ENCODE results near the gene HDC. TPM values are rescaled to one million over a fixed set of nuclear protein-coding genes. Genes with fewer than 3 reads are reported as not detected.

Gene HDC
- total and polyA plus RNA-seq, 7 donors, result 0.16 to 2.4 (median 1.2) TPM; not detected in 1

DNA sequence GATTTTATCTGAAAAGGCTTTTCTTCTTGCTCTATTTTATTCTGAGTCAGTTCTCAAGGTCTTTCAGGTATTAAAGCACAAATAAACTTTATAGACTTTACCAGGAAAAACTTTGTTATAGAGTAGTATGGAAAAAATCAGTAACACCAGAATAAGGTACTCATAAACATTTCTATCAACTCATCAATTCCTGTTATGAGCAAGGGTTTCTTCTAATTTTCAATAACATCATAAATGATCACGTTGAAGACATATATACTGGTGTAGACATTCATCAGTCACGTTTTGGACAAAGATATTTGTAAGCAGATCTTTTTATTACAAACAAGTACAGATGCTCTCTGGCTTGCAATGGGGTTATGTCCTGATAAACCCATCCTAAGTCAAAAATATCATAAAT, 9.6 kb upstream of the HDC start:
- no peaks in the 10 kb centered on the region for H3K27me3 ChIP-seq
- H3K4me1 ChIP-seq, result no peaks in the 10 kb centered on the region
- intact Hi-C loops (cut with DNase I), result no loop called here
- 55 to 60% methylated on average over 2 of the region's 2 CpGs for WGBS, 2 donors
- TF ChIP-seq EP300 (IDR thresholded peaks at IDR 0.05) (no peak), CTCF (IDR thresholded peaks at IDR 0.05) (no peak), POLR2AphosphoS5 (IDR thresholded peaks at IDR 0.05) (no peak), POLR2A (IDR thresholded peaks at IDR 0.05) (no peak)
- H3K27ac ChIP-seq, result no peak overlapping the region
- H3K4me3 ChIP-seq, result no peak overlapping the region
- no peaks in the 10 kb centered on the region for H3K9me3 ChIP-seq
- DNase-seq, result no peak
- peaks cover 0 to 7% (median 0%) of the 10 kb centered on the region in 4 donors for H3K36me3 ChIP-seq

DNA sequence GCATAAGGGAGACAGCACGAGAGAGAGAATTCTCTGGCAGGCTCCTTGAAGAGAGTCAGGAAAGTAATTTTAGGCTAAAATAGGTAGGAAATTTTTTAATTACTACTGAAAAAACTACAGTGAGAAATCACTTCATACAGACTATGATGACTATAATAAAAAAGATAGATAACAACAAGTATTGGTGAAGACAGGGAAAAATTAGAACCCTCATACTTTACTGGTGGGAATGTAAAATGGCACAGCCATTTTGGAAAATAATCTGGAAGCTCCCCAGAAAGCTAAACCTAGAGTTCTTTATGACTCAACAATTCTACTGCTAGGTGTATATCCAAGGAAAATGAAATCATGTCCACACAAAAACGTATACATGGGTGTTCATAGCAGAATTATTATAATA, 2.1 kb upstream of the HDC start:
- no peaks in the 10 kb centered on the region for H3K36me3 ChIP-seq
- WGBS, 2 donors, result 81 to 83% methylated on average over 2 of the region's 2 CpGs
- H3K9me3 ChIP-seq, result no peaks in the 10 kb centered on the region
- no peak overlapping the region for H3K27ac ChIP-seq
- H3K27me3 ChIP-seq, result no peaks in the 10 kb centered on the region
- H3K4me3 ChIP-seq, result no peak overlapping the region
- DNase-seq, result no peak
- intact Hi-C loops (cut with DNase I), result no loop called here
- no peak for TF ChIP-seq EP300 (IDR thresholded peaks at IDR 0.05)
- TF ChIP-seq POLR2AphosphoS5 (IDR thresholded peaks at IDR 0.05), result no peak
- no peak for TF ChIP-seq CTCF (IDR thresholded peaks at IDR 0.05)
- TF ChIP-seq POLR2A (IDR thresholded peaks at IDR 0.05), result no peak
- H3K4me1 ChIP-seq, result no peaks in the 10 kb centered on the region

GRCh38 chr15:50262533-50262932, 3.0 kb downstream of the HDC start:
- no peak for DNase-seq
- Histone ChIP-seq H3K4me1 (no peaks in the 10 kb centered on the region), H3K36me3 (no peaks in the 10 kb centered on the region), H3K27ac (no peak overlapping the region), H3K4me3 (no peak overlapping the region), H3K9me3 (no peaks in the 10 kb centered on the region), H3K27me3 (no peaks in the 10 kb centered on the region)
- intact Hi-C loops (cut with DNase I), result no loop called here
- 51 to 83% methylated on average over 4 of the region's 4 CpGs for WGBS, 2 donors
- TF ChIP-seq EP300 (IDR thresholded peaks at IDR 0.05), result no peak
- no peak for TF ChIP-seq CTCF (IDR thresholded peaks at IDR 0.05)
- no peak for TF ChIP-seq POLR2AphosphoS5 (IDR thresholded peaks at IDR 0.05)

GRCh38 chr15:50261981-50262380, 3.5 kb downstream of the HDC start:
- Histone ChIP-seq H3K4me3 (no peak overlapping the region), H3K36me3 (no peaks in the 10 kb centered on the region), H3K4me1 (no peaks in the 10 kb centered on the region), H3K27me3 (no peaks in the 10 kb centered on the region), H3K27ac (no peak overlapping the region), H3K9me3 (no peaks in the 10 kb centered on the region)
- DNase-seq, result no peak
- TF ChIP-seq CTCF (IDR thresholded peaks at IDR 0.05) (no peak), POLR2A (IDR thresholded peaks at IDR 0.05) (no peak), EP300 (IDR thresholded peaks at IDR 0.05) (no peak), POLR2AphosphoS5 (IDR thresholded peaks at IDR 0.05) (no peak)
- intact Hi-C loops (cut with DNase I), result no loop called here
- 90 to 94% methylated on average over 3 of the region's 3 CpGs for WGBS, 2 donors

DNA sequence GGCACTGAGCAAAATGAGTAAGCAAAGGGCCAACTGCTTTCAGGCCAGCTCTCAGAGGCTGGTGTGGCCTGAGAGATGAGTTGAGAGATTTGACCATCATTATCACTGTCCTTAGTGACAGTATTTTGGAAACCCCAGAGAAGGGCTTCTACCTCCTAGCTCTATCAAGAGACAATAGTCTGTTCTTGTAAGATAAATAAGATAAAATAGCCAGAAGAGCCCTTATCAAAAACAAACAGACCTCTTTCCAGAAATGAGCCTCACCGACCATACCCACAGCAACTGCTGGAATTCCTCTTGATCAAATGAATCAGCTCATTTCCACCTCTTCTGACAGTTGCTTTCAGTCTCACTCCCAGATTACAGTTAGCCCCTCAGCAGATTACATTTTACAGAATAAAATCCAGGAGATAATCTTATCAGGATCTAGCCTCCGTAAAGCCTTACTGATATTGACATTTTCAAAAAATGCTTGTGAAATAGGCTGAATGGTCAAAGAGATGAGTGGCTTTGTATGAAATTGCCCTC, 4.5 kb downstream of the HDC start:
- Histone ChIP-seq H3K27ac (no peak overlapping the region), H3K9me3 (no peaks in the 10 kb centered on the region), H3K4me1 (no peaks in the 10 kb centered on the region), H3K4me3 (no peak overlapping the region), H3K36me3 (no peaks in the 10 kb centered on the region), H3K27me3 (no peaks in the 10 kb centered on the region)
- no peak for DNase-seq
- 50 to 68% methylated on average over 2 of the region's 2 CpGs for WGBS, 2 donors
- TF ChIP-seq POLR2AphosphoS5 (IDR thresholded peaks at IDR 0.05) (no peak), POLR2A (IDR thresholded peaks at IDR 0.05) (no peak), EP300 (IDR thresholded peaks at IDR 0.05) (no peak), CTCF (IDR thresholded peaks at IDR 0.05) (no peak)
- intact Hi-C loops (cut with DNase I), result no loop called here

Data from sigmoid colon (tissue), 7 donors.